CMK (cell line): ENCODE results near the gene ASTN1.

Experiments
- DNase-seq: peaks from one replicate; pipeline ENCODE4 v3.0.0-alpha.2; 2010; ENCODE audit warnings: low read depth

The ASTN1 gene

GRCh38 chr1:176989754-176990153 is 174.8 kb downstream of the ASTN1 start:
- DNase-seq, result no peak

GRCh38 chr1:176989023-176989422 is 175.5 kb downstream of the ASTN1 start:
- DNase-seq, result no peak

GRCh38 chr1:176987016-176987415 is 177.5 kb downstream of the ASTN1 start:
- no peak for DNase-seq

- no peak for DNase-seq
Measured at GRCh38 chr1:176983731-176984130, 180.8 kb downstream of the ASTN1 start.

- no peak for DNase-seq
Measured at GRCh38 chr1:176976771-176977170, 187.7 kb downstream of the ASTN1 start.

- DNase-seq, result no peak
Measured at GRCh38 chr1:176976225-176976624, 188.3 kb downstream of the ASTN1 start.

GRCh38 chr1:176964687-176965086 is 199.8 kb downstream of the ASTN1 start:
- DNase-seq, result no peak

- no peak for DNase-seq
Measured at GRCh38 chr1:176963181-176963580, 201.3 kb downstream of the ASTN1 start.

- DNase-seq, result no peak
Measured at GRCh38 chr1:176961678-176962077, 202.8 kb downstream of the ASTN1 start.

GRCh38 chr1:176959191-176959820 is 205.2 kb downstream of the ASTN1 start:
- DNase-seq, result no peak

GRCh38 chr1:176957603-176958002 is 206.9 kb downstream of the ASTN1 start:
- DNase-seq, result no peak

- DNase-seq, result no peak
Measured at GRCh38 chr1:176954242-176954641, 210.3 kb downstream of the ASTN1 start.

- no peak for DNase-seq
Measured at GRCh38 chr1:176950736-176951324, 213.7 kb downstream of the ASTN1 start.

GRCh38 chr1:176949033-176949662 is 215.4 kb downstream of the ASTN1 start:
- peak; percentile 20 for DNase-seq

- no peak for DNase-seq
Measured at GRCh38 chr1:176944606-176945005, 219.9 kb downstream of the ASTN1 start.

- DNase-seq, result no peak
Measured at GRCh38 chr1:176943783-176944182, 220.7 kb downstream of the ASTN1 start.

- DNase-seq, result no peak
Measured at GRCh38 chr1:176942346-176942745, 222.2 kb downstream of the ASTN1 start.

GRCh38 chr1:176939993-176940392 is 224.5 kb downstream of the ASTN1 start:
- DNase-seq, result no peak

GRCh38 chr1:176938375-176938774 is 226.1 kb downstream of the ASTN1 start:
- no peak for DNase-seq

GRCh38 chr1:176934370-176934769 is 230.1 kb downstream of the ASTN1 start:
- DNase-seq, result no peak

- no peak for DNase-seq
Measured at GRCh38 chr1:176932114-176933104, 232.1 kb downstream of the ASTN1 start.

- DNase-seq, result no peak
Measured at GRCh38 chr1:176931526-176931925, 233.0 kb downstream of the ASTN1 start.
